SK-N-SH (cell line): ENCODE measurements around the gene TAS2R16. TPM values are rescaled to one million over a fixed set of nuclear protein-coding genes. Genes with fewer than 3 reads are reported as not detected.

Experiments used
- CTCF ChIA-PET: fragments of 300-600, 350-600 bp; formaldehyde crosslinking; extraction: SDS; loops from one replicate; lab custom pipeline; 2021; lab: Yijun Ruan, JAX
- POLR2A ChIA-PET: fragments of 350-600 bp; sonication (Branson Sonifier 250); formaldehyde crosslinking; extraction: SDS; loops from one replicate; lab custom pipeline; 2020; ENCODE audit warnings: antibody characterized with exemption, inconsistent platforms; lab: Yijun Ruan, JAX
- DNase-seq: peaks from one replicate; pipeline ENCODE4 v3.0.0; 2012
- H2AFZ ChIP-seq: fragments of 200-600 bp; sonication (generic); 2 replicates; pipeline ENCODE4 v1.8.1; 2016; ENCODE audit warnings: antibody characterized with exemption, mild to moderate bottlenecking, low read depth
- H3F3A ChIP-seq: fragments of 200-600 bp; sonication (generic); replicated peaks from 2 replicates; pipeline ENCODE3; 2016; ENCODE audit warnings: antibody characterized with exemption, mild to moderate bottlenecking; ENCODE audit not compliant: insufficient read depth
- H3K27ac ChIP-seq, 2 experiments: fragments of 200-500 bp in 1 of 2; fragments of 200-600 bp in 1 of 2; sonication (Bioruptor generic) in 1 of 2; sonication (generic), shearing (Covaris generic) in 1 of 2; 2 replicates each; pipeline versions ENCODE4 v1.5.1 to v1.6.1; 2014 to 2016; ENCODE audit warnings: low read depth in 2 of 2, inconsistent platforms in 1 of 2, low read length in 1 of 2, mild to moderate bottlenecking in 1 of 2, mixed read lengths in 1 of 2
- H3K27me3 ChIP-seq: fragments of 200-600 bp; sonication (generic), shearing (Covaris generic); 2 replicates; pipeline ENCODE4 v1.6.1; 2016; ENCODE audit warnings: mixed run types; ENCODE audit not compliant: insufficient read depth
- H3K36me3 ChIP-seq, 2 experiments: fragments of 200-500 bp in 1 of 2; fragments of 200-600 bp in 1 of 2; sonication (Bioruptor generic) in 1 of 2; sonication (generic) in 1 of 2; replicated peaks in 1 of 2; 2 replicates each; pipeline versions ENCODE3 to v1.5.1; 2014 to 2016; ENCODE audit warnings: low read length in 1 of 2, mild to moderate bottlenecking in 1 of 2; ENCODE audit not compliant: insufficient read depth in 2 of 2, control insufficient read depth in 1 of 2
- H3K4me1 ChIP-seq, 2 experiments: fragments of 200-500 bp in 1 of 2; fragments of 200-600 bp in 1 of 2; sonication (Bioruptor generic) in 1 of 2; sonication (generic), shearing (Covaris generic) in 1 of 2; 2 replicates each; pipeline versions ENCODE4 v1.5.1 to v1.6.1; 2014 to 2016; ENCODE audit warnings: low read depth in 1 of 2, low read length in 1 of 2, mixed run types in 1 of 2; ENCODE audit not compliant: insufficient read depth in 2 of 2, control insufficient read depth in 1 of 2
- H3K4me2 ChIP-seq: fragments of 200-600 bp; sonication (generic), shearing (Covaris generic); 2 replicates; pipeline ENCODE4 v1.6.1; 2017; ENCODE audit warnings: mixed run types
- H3K4me3 ChIP-seq, 2 experiments: fragments of 200-500 bp in 1 of 2; fragments of 200-600 bp in 1 of 2; sonication (Bioruptor generic) in 1 of 2; sonication (generic), shearing (Covaris generic) in 1 of 2; 2 replicates each; pipeline versions ENCODE4 v1.5.1 to v1.8.1; 2014 to 2016; ENCODE audit warnings: low read depth in 2 of 2, inconsistent platforms in 1 of 2, low read length in 1 of 2, mild to moderate bottlenecking in 1 of 2, mixed read lengths in 1 of 2, moderate library complexity in 1 of 2
- H3K79me2 ChIP-seq: fragments of 200-600 bp; sonication (generic); 2 replicates; pipeline ENCODE4 v1.8.1; 2017; ENCODE audit warnings: mild to moderate bottlenecking; ENCODE audit not compliant: insufficient read depth
- H3K9ac ChIP-seq: fragments of 200-600 bp; sonication (generic); 2 replicates; pipeline ENCODE4 v1.6.1; 2017; ENCODE audit warnings: mixed run types
- H3K9me2 ChIP-seq: fragments of 200-600 bp; sonication (generic); 2 replicates; pipeline ENCODE4 v1.6.1; 2017; ENCODE audit warnings: mixed run types
- H3K9me3 ChIP-seq: fragments of 200-600 bp; sonication (generic); 2 replicates; pipeline ENCODE4 v1.6.1; 2017; ENCODE audit warnings: mixed run types, mild to moderate bottlenecking, moderate library complexity
- H4K20me1 ChIP-seq: fragments of 200-600 bp; sonication (generic); 2 replicates; pipeline ENCODE4 v1.6.1; 2017; ENCODE audit warnings: mild to moderate bottlenecking, mixed run types; ENCODE audit not compliant: insufficient read depth
- CHD2 ChIP-seq: fragments of 150-350 bp; IDR thresholded peaks from 2 replicates; pipeline ENCODE4 v1.6.1; 2018; ENCODE audit warnings: low read length; ENCODE audit not compliant: partially characterized antibody
- EP300 ChIP-seq, 2 experiments: IDR thresholded peaks; 2 replicates each; pipeline versions ENCODE4 v1.4.0 to v1.6.1; 2012; ENCODE audit warnings: borderline replicate concordance in 1 of 2, low read depth in 1 of 2, low read length in 1 of 2
- FOSL2 ChIP-seq: IDR thresholded peaks from 2 replicates; pipeline ENCODE4 v1.4.0; 2012; ENCODE audit warnings: low read depth, mild to moderate bottlenecking, moderate library complexity, borderline replicate concordance
- FOXJ3 ChIP-seq: sonication (generic); formaldehyde crosslinking; IDR thresholded peaks from 2 replicates; pipeline ENCODE4 v1.5.1; 2020; ENCODE audit warnings: mild to moderate bottlenecking, missing genetic modification reagents
- FOXM1 ChIP-seq: IDR thresholded peaks from 2 replicates; pipeline ENCODE4 v1.4.0; 2012; ENCODE audit warnings: low read depth, mild to moderate bottlenecking
- GABPA ChIP-seq: IDR thresholded peaks from 2 replicates; pipeline ENCODE4 v1.4.0; 2012; ENCODE audit warnings: low read depth, mild to moderate bottlenecking
- JUND ChIP-seq: IDR thresholded peaks from 2 replicates; pipeline ENCODE4 v1.4.0; 2012
- MXI1 ChIP-seq: IDR thresholded peaks from 2 replicates; pipeline ENCODE4 v1.6.1; 2012; ENCODE audit warnings: mild to moderate bottlenecking, low read depth, low read length, improper control_type of control experiment
- NFIC ChIP-seq: IDR thresholded peaks from 2 replicates; pipeline ENCODE4 v1.4.0; 2012; ENCODE audit warnings: borderline replicate concordance
- NRF1 ChIP-seq: IDR thresholded peaks from 2 replicates; pipeline ENCODE4 v1.6.1; 2012; ENCODE audit warnings: low read depth, mild to moderate bottlenecking, low read length
- POLR2AphosphoS5 ChIP-seq: IDR thresholded peaks from 2 replicates; pipeline ENCODE4 v1.6.1; 2012; ENCODE audit warnings: low read depth, low read length
- RAD21 ChIP-seq: IDR thresholded peaks from 2 replicates; pipeline ENCODE4 v1.6.1; 2012; ENCODE audit warnings: mild to moderate bottlenecking, low read length
- RCOR1 ChIP-seq: fragments of 150-350 bp; IDR thresholded peaks from 2 replicates; pipeline ENCODE4 v1.6.1; 2017; ENCODE audit warnings: antibody characterized with exemption, low read length
- RFX5 ChIP-seq: IDR thresholded peaks from 2 replicates; pipeline ENCODE4 v1.6.1; 2012; ENCODE audit warnings: mild to moderate bottlenecking, improper control_type of control experiment, low read length
- TCF12 ChIP-seq: IDR thresholded peaks from 2 replicates; pipeline ENCODE4 v1.4.0; 2012
- TEAD4 ChIP-seq: IDR thresholded peaks from 2 replicates; pipeline ENCODE4 v1.4.0; 2012; ENCODE audit warnings: mild to moderate bottlenecking, borderline replicate concordance; ENCODE audit not compliant: insufficient read depth
- WGBS: methylation state at CpG from one replicate; pipeline ENCODE4 v1.1.6; 2017; ENCODE audit warnings: low lambda C conversion rate; 5-methylcytosine and 5-hydroxymethylcytosine counted together
- polyA plus RNA-seq, 3 experiments: library from polyadenylated mRNA; depleted of rRNA; stranded (reverse); fragments of >200 nt; gene quantifications; 2 replicates each; pipeline ENCODE4 v1.2.3, GENCODE V29; 2012
- TF ChIP-seq, protein P1 (sequence below): fragments of 150-350 bp; IDR thresholded peaks from 2 replicates; pipeline ENCODE4 v1.6.1; 2016; ENCODE audit warnings: mild to moderate bottlenecking, low read depth, low read length
- TF ChIP-seq, protein P2 (sequence below): IDR thresholded peaks from 2 replicates; pipeline ENCODE4; 2012
- TF ChIP-seq, protein P3 (sequence below): IDR thresholded peaks from 2 replicates; pipeline ENCODE4 v1.4.0; 2012; ENCODE audit warnings: low read depth
- TF ChIP-seq, protein P4 (sequence below): IDR thresholded peaks from 2 replicates; pipeline ENCODE4 v1.6.1; 2012; ENCODE audit warnings: mild to moderate bottlenecking, low read depth, low read length, moderate library complexity

Gene TAS2R16
- polyA plus RNA-seq, 1 of the 3 experiments (the other 2 are of a cell fraction): not detected

DNA sequence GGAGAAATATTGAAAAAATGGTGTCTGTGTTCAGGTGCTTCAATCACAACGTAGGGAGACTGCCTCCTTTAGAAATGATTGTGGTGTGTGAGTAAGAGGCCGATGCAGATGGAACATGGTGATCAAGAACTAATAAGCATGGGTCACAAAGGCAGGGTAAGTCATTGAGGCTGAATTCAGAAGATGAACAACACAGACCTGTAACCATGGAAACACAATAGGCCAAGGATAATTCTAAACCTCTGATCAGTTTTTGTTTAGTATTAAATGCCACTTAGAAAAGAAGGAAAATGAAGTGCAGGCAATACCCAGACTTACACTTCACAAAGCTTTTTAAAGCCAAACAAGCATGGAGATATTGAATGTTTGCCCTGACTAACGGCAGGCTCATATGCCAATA is 32.8 kb upstream of the TAS2R16 start:
- POLR2A ChIA-PET: no interaction called here
- H3K9ac ChIP-seq: no peak overlapping the region
- CTCF ChIA-PET: no interaction called here
- no peak overlapping the region for H2AFZ ChIP-seq
- H3K27ac ChIP-seq: no peak overlapping the region
- H3K9me2 ChIP-seq: no peaks in the 10 kb centered on the region
- no peaks in the 10 kb centered on the region for H3K36me3 ChIP-seq
- no peak for TF ChIP-seq RFX5
- TF ChIP-seq, protein P1, sequence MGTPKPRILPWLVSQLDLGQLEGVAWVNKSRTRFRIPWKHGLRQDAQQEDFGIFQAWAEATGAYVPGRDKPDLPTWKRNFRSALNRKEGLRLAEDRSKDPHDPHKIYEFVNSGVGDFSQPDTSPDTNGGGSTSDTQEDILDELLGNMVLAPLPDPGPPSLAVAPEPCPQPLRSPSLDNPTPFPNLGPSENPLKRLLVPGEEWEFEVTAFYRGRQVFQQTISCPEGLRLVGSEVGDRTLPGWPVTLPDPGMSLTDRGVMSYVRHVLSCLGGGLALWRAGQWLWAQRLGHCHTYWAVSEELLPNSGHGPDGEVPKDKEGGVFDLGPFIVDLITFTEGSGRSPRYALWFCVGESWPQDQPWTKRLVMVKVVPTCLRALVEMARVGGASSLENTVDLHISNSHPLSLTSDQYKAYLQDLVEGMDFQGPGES: no peak
- no peak for TF ChIP-seq POLR2AphosphoS5
- TF ChIP-seq JUND: no peak
- TF ChIP-seq TCF12: no peak
- no peak for TF ChIP-seq NRF1
- TF ChIP-seq TEAD4: no peak
- TF ChIP-seq RAD21: no peak
- TF ChIP-seq, protein P2, sequence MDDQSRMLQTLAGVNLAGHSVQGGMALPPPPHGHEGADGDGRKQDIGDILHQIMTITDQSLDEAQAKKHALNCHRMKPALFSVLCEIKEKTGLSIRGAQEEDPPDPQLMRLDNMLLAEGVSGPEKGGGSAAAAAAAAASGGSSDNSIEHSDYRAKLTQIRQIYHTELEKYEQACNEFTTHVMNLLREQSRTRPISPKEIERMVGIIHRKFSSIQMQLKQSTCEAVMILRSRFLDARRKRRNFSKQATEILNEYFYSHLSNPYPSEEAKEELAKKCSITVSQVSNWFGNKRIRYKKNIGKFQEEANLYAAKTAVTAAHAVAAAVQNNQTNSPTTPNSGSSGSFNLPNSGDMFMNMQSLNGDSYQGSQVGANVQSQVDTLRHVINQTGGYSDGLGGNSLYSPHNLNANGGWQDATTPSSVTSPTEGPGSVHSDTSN: no peak
- no peak for TF ChIP-seq GABPA
- TF ChIP-seq MXI1: no peak
- no peak for TF ChIP-seq RCOR1
- no peak for TF ChIP-seq CHD2
- TF ChIP-seq EP300 (IDR thresholded peaks at IDR 0.05; ENCODE audit: borderline replicate concordance in 1 of 2, low read depth in 1 of 2, low read length in 1 of 2): no peak
- no peak for TF ChIP-seq FOXM1
- TF ChIP-seq, protein P3, sequence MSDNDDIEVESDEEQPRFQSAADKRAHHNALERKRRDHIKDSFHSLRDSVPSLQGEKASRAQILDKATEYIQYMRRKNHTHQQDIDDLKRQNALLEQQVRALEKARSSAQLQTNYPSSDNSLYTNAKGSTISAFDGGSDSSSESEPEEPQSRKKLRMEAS: no peak
- no peaks in the 10 kb centered on the region for H3K79me2 ChIP-seq
- WGBS: 2% methylated on average over 3 of the region's 3 CpGs
- H3K4me2 ChIP-seq: no peak overlapping the region
- H3K4me3 ChIP-seq: no peak overlapping the region
- H3K9me3 ChIP-seq: no peaks in the 10 kb centered on the region
- peaks cover 10% of the 10 kb centered on the region for H3F3A ChIP-seq
- H4K20me1 ChIP-seq: no peaks in the 10 kb centered on the region
- no peaks in the 10 kb centered on the region; the same call in 1 of the 2 replicates for H3K27me3 ChIP-seq
- H3K4me1 ChIP-seq: peaks cover 0 to 12% of the 10 kb centered on the region in 2 experiments; a peak in 1 of 4 replicates
- DNase-seq: no peak

DNA sequence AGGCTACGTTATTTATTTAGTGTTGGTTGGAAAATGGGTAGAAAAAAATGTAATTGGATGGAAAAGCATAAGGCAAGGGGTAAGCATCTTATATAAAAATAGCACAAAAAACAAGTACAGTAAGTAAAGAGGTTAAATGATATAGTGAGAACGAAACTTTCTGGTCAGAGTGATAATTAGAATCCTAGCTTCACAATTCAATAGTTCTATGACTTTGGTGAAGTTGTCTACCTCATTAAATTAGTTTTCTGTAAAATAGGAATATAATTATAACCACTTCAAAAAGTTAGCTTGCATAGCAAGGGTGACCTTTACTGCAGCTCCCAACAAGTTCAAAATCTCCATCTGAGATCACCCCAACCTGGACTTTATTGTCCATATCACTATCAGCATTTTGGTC is 30.8 kb upstream of the TAS2R16 start:
- Histone ChIP-seq H3K4me3 (no peak overlapping the region), H4K20me1 (no peaks in the 10 kb centered on the region), H3K9me2 (no peaks in the 10 kb centered on the region), H3K4me1 (peaks cover 0 to 12% of the 10 kb centered on the region in 2 experiments; a peak in 1 of 4 replicates), H3K9me3 (no peaks in the 10 kb centered on the region), H3K79me2 (no peaks in the 10 kb centered on the region), H3F3A (peaks cover 15% of the 10 kb centered on the region), H2AFZ (no peak overlapping the region), H3K4me2 (no peak overlapping the region), H3K36me3 (no peaks in the 10 kb centered on the region), H3K27me3 (no peaks in the 10 kb centered on the region; the same call in 1 of the 2 replicates), H3K9ac (no peak overlapping the region), H3K27ac (no peak overlapping the region)
- POLR2A ChIA-PET: no interaction called here
- WGBS: under 1% methylated on average over 2 of the region's 2 CpGs
- CTCF ChIA-PET: no interaction called here
- no peak for DNase-seq
- no peak for TF ChIP-seq FOXJ3 (CRISPR knock-in tag)
- TF ChIP-seq RFX5: no peak
- no peak for TF ChIP-seq NFIC
- TF ChIP-seq EP300 (IDR thresholded peaks at IDR 0.05; ENCODE audit: borderline replicate concordance in 1 of 2, low read depth in 1 of 2, low read length in 1 of 2): no peak
- TF ChIP-seq, protein P2: no peak
- TF ChIP-seq CHD2: no peak
- no peak for TF ChIP-seq FOSL2
- no peak for TF ChIP-seq MXI1
- TF ChIP-seq FOXM1: no peak
- TF ChIP-seq, protein P4, sequence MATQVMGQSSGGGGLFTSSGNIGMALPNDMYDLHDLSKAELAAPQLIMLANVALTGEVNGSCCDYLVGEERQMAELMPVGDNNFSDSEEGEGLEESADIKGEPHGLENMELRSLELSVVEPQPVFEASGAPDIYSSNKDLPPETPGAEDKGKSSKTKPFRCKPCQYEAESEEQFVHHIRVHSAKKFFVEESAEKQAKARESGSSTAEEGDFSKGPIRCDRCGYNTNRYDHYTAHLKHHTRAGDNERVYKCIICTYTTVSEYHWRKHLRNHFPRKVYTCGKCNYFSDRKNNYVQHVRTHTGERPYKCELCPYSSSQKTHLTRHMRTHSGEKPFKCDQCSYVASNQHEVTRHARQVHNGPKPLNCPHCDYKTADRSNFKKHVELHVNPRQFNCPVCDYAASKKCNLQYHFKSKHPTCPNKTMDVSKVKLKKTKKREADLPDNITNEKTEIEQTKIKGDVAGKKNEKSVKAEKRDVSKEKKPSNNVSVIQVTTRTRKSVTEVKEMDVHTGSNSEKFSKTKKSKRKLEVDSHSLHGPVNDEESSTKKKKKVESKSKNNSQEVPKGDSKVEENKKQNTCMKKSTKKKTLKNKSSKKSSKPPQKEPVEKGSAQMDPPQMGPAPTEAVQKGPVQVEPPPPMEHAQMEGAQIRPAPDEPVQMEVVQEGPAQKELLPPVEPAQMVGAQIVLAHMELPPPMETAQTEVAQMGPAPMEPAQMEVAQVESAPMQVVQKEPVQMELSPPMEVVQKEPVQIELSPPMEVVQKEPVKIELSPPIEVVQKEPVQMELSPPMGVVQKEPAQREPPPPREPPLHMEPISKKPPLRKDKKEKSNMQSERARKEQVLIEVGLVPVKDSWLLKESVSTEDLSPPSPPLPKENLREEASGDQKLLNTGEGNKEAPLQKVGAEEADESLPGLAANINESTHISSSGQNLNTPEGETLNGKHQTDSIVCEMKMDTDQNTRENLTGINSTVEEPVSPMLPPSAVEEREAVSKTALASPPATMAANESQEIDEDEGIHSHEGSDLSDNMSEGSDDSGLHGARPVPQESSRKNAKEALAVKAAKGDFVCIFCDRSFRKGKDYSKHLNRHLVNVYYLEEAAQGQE: no peak
- TF ChIP-seq, protein P1: no peak
